Memory B cell (primary cell): ENCODE data around the gene SPRR1A.
"Not testable (repeated sequence)": the region's sequence is repeated elsewhere in the genome, so short reads cannot be mapped to it uniquely, and the experiment has no call there.

ENCODE experiments used
- ATAC-seq: fragments of 150-1000 bp; cut with Tn5 transposase; 2 replicates; pipeline ENCODE4 v1.10.0; 2021; ENCODE audit warnings: low read depth, mild to moderate bottlenecking, moderate library complexity
- DNase-seq, 2 donors: peaks; one replicate each; pipeline ENCODE4 v3.0.0; 2022; ENCODE audit warnings: low spot score in 2 of 2
- H3K27ac Mint-ChIP-seq: one replicate; pipeline ENCODE4 v1.8.0; 2022; ENCODE audit warnings: mild to moderate bottlenecking, moderate library complexity, mixed read lengths
- H3K27me3 Mint-ChIP-seq: one replicate; pipeline ENCODE4 v1.8.0; 2022; ENCODE audit warnings: mixed read lengths
- H3K36me3 Mint-ChIP-seq: one replicate; pipeline ENCODE4 v1.8.0; 2022; ENCODE audit warnings: mild to moderate bottlenecking, mixed read lengths
- H3K4me1 Mint-ChIP-seq: one replicate; pipeline ENCODE4 v1.8.0; 2022; ENCODE audit warnings: mixed read lengths
- H3K4me3 Mint-ChIP-seq: one replicate; pipeline ENCODE4 v1.8.0; 2022; ENCODE audit warnings: mild to moderate bottlenecking, moderate library complexity, mixed read lengths
- H3K9me3 Mint-ChIP-seq: one replicate; pipeline ENCODE4 v1.8.0; 2022; ENCODE audit warnings: mixed read lengths

SPRR1A gene

GRCh38 chr1:152993186-152993585 is 9.3 kb downstream of the SPRR1A start:
- Mint-ChIP-seq H3K36me3 (no peaks in the 10 kb centered on the region), H3K27me3 (peaks cover 1% of the 10 kb centered on the region), H3K27ac (no peak overlapping the region), H3K9me3 (peaks cover 3% of the 10 kb centered on the region), H3K4me3 (no peak overlapping the region), H3K4me1 (no peaks in the 10 kb centered on the region)
- no peak for DNase-seq
- no peak for ATAC-seq

GRCh38 chr1:152995842-152996241 is 12.0 kb downstream of the SPRR1A start:
- DNase-seq: no peak
- ATAC-seq: no peak
- Mint-ChIP-seq H3K27ac (no peak overlapping the region), H3K4me3 (no peak overlapping the region), H3K36me3 (no peaks in the 10 kb centered on the region), H3K27me3 (peaks cover 9% of the 10 kb centered on the region), H3K4me1 (no peaks in the 10 kb centered on the region), H3K9me3 (peaks cover 3% of the 10 kb centered on the region)

DNA sequence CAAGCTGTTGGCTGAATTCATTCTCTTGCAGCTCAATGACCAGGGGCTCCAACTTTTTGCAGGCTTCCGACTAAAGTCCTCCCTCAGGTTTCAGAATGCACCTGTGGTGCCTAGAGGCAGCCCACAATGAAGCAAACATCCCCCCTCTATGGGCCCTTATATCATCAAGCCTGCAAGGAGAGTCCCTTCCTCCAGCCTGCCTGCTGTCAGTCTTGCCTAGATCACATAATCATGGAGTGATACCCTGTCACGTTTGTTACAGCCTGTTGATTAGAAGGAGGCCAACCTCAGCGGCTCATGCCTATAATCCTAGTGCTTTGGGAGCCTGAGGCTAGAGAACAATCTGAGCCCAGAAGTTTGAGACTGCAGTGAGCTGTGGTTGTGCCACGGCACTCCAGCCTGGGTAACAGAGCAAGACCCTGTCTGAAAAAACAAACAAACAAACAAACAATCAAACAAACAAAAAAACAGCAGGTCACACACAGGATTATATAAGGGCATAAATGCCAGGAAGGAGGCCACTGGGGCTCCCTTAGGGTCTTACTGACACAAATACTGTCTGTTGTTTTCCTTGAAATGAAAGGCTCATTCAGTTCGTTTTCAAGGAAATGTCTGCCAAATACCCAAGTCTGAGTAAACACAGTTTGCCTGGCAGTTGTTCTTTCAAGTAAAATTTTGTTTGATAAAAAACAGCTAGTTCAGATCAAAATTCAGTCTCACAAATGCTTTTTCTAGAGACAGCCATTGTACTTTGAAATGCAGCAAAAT is 12.9 kb downstream of the SPRR1A start:
- peaks cover 9% of the 10 kb centered on the region for H3K27me3 Mint-ChIP-seq

GRCh38 chr1:152997901-152998300 is 14.0 kb downstream of the SPRR1A start:
- H3K9me3 Mint-ChIP-seq: peaks cover 3% of the 10 kb centered on the region
- H3K36me3 Mint-ChIP-seq: no peaks in the 10 kb centered on the region
- H3K27ac Mint-ChIP-seq: no peak overlapping the region
- H3K4me3 Mint-ChIP-seq: no peak overlapping the region
- peaks cover 11% of the 10 kb centered on the region for H3K27me3 Mint-ChIP-seq
- no peaks in the 10 kb centered on the region for H3K4me1 Mint-ChIP-seq
- ATAC-seq: no peak
- no peak for DNase-seq

More for the DNA sequence above, 12.9 kb downstream of the SPRR1A start:
- no peak overlapping the region for H3K27ac Mint-ChIP-seq
- H3K36me3 Mint-ChIP-seq: no peaks in the 10 kb centered on the region
- H3K9me3 Mint-ChIP-seq: peaks cover 3% of the 10 kb centered on the region
- no peak overlapping the region for H3K4me3 Mint-ChIP-seq
- no peaks in the 10 kb centered on the region for H3K4me1 Mint-ChIP-seq
- DNase-seq: no peak
- ATAC-seq: no peak

GRCh38 chr1:152998476-152998875 is 14.6 kb downstream of the SPRR1A start:
- Mint-ChIP-seq H3K36me3 (no peaks in the 10 kb centered on the region), H3K4me1 (no peaks in the 10 kb centered on the region), H3K9me3 (peaks cover 3% of the 10 kb centered on the region), H3K27ac (no peak overlapping the region), H3K4me3 (no peak overlapping the region), H3K27me3 (peaks cover 11% of the 10 kb centered on the region)
- DNase-seq: no peak
- ATAC-seq: no peak

- no peak overlapping the region for H3K4me3 Mint-ChIP-seq
- ATAC-seq (no peak), DNase-seq (no peak)
- H3K9me3 Mint-ChIP-seq: peaks cover 3% of the 10 kb centered on the region
- no peaks in the 10 kb centered on the region for H3K4me1 Mint-ChIP-seq
- H3K36me3 Mint-ChIP-seq: no peaks in the 10 kb centered on the region
- no peak overlapping the region for H3K27ac Mint-ChIP-seq
- peaks cover 11% of the 10 kb centered on the region for H3K27me3 Mint-ChIP-seq
Observed at GRCh38 chr1:152999818-153000217, 15.9 kb downstream of the SPRR1A start.

DNA sequence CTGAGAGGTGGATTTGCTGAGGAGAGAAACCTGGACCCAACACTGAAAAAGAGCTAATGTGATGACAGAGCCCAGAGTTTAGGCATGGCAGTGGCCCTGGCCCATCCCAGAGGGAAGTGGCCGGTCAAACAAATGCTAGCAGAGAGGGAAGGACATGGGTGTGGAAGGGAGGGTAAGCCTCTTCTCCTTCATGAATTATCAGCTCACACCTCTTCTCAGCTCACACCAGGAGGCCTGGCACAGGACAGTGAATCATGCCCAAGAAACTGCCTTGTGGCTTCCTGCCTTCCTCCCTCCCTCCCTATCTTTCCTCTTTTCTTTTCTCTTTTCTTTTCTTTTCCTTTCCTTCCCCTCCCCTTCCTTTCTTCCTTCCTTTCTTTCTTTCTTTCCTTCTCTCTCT is 16.4 kb downstream of the SPRR1A start:
- H3K36me3 Mint-ChIP-seq: no peaks in the 10 kb centered on the region
- no peak overlapping the region for H3K27ac Mint-ChIP-seq
- peaks cover 9% of the 10 kb centered on the region for H3K27me3 Mint-ChIP-seq
- peaks cover 3% of the 10 kb centered on the region for H3K9me3 Mint-ChIP-seq
- no peak overlapping the region for H3K4me3 Mint-ChIP-seq
- ATAC-seq: no peak
- DNase-seq: no peak
- H3K4me1 Mint-ChIP-seq: no peaks in the 10 kb centered on the region

- no peak within 1 kb of the TSS for H3K4me3 Mint-ChIP-seq
- ATAC-seq: no peak
- no peaks in the 10 kb centered on the region for H3K9me3 Mint-ChIP-seq
- peaks cover 9% of the 10 kb centered on the region for H3K27me3 Mint-ChIP-seq
- no peak for DNase-seq
- no peak within 1 kb of the TSS for H3K27ac Mint-ChIP-seq
- no peaks in the 10 kb centered on the region for H3K4me1 Mint-ChIP-seq
- H3K36me3 Mint-ChIP-seq: no peaks in the 10 kb centered on the region
Observed at GRCh38 chr1:153001382-153001781, 17.5 kb downstream of the SPRR1A start, which contains the start of gene SPRR3. SPRR3 (plus strand) TSS chr1:153001749; CDS start chr1:153003021, 1,272 bp downstream.

DNA sequence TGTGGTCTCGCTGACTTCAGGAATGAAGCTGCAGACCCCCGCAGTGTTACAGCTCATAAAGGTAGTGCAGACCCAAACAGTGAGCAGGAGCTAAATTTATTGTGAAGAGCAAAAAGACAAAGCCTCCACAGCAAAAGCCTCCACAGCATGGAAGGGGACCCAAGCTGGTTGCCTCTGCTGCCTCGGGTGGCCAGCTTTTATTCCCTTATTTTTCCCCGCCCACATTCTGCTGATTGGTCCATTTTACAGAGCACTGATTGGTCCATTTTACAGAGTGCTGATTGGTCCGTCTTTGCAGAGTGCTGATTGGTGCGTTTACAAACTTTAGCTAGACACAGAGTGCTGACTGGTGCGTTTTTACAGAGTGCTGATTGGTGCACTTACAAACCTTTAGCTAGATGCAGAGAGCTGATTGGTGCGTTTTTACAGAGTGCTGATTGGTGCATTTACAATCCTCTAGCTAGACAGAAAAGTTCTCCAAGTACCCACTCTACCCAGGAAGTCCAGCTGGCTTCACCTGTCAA is 27.4 kb downstream of the SPRR1A start:
- not testable (repeated sequence) for H3K4me3 Mint-ChIP-seq, H3K4me1 Mint-ChIP-seq, ATAC-seq, H3K9me3 Mint-ChIP-seq, H3K36me3 Mint-ChIP-seq, H3K27ac Mint-ChIP-seq, DNase-seq, H3K27me3 Mint-ChIP-seq

GRCh38 chr1:153021829-153022228 is 37.9 kb downstream of the SPRR1A start:
- H3K27me3 Mint-ChIP-seq: peaks cover 20% of the 10 kb centered on the region
- ATAC-seq, H3K9me3 Mint-ChIP-seq, H3K4me1 Mint-ChIP-seq, H3K27ac Mint-ChIP-seq, H3K36me3 Mint-ChIP-seq, H3K4me3 Mint-ChIP-seq, DNase-seq: not testable (repeated sequence)

GRCh38 chr1:153022340-153022739 is 38.5 kb downstream of the SPRR1A start:
- H3K4me1 Mint-ChIP-seq, H3K36me3 Mint-ChIP-seq, H3K9me3 Mint-ChIP-seq, DNase-seq, H3K4me3 Mint-ChIP-seq, H3K27ac Mint-ChIP-seq: not testable (repeated sequence)
- H3K27me3 Mint-ChIP-seq: peaks cover 20% of the 10 kb centered on the region
- ATAC-seq: peak; percentile 45

DNA sequence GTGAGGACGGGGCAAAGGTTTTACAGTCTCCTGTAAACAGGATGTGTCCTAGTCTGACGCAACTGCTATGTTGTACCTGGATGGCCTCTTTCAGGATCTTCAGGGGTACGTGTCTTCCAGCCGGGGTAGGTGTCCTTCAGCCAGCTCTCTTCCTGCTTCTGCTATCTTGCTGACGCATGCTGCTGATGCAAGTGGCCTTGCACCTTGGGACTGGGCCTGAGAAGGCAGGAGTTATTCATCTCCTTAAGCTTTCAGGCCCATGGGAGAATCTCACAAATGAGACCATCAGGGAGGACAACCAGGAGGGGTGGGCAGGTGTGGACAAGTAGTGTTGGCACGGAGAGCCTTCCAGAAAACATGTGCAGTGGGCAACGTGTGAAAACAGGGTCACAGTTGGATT is 39.2 kb downstream of the SPRR1A start:
- ATAC-seq: no peak
- peaks cover 3% of the 10 kb centered on the region for H3K4me1 Mint-ChIP-seq

DNA sequence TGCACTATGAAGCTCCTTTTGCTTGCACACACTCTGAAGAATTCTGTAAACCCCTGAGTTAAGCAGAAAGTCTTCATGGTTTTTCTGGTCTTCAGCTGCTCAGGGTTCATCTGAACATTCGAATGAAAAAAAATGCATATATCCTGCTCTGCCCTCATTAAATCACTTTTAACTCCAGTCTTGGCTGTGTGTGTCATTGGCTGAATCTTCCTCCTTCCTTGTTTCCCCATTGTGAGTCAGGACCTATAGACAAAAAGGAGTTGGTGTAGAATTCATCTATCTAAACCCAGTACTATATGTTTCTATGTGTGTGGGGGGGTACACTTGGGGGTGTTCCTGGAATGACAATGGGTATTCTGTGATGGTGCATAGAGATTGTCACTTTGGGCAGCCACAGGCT is 40.5 kb downstream of the SPRR1A start:
- Mint-ChIP-seq H3K4me1 (peaks cover 3% of the 10 kb centered on the region), H3K4me3 (no peak overlapping the region), H3K27me3 (peaks cover 18% of the 10 kb centered on the region), H3K27ac (no peak overlapping the region), H3K9me3 (peaks cover 1% of the 10 kb centered on the region), H3K36me3 (peaks cover 1% of the 10 kb centered on the region)
- no peak for DNase-seq
- ATAC-seq: no peak

More for the DNA sequence above, 39.2 kb downstream of the SPRR1A start:
- no peak for DNase-seq
- H3K36me3 Mint-ChIP-seq: no peaks in the 10 kb centered on the region
- H3K27me3 Mint-ChIP-seq: peaks cover 20% of the 10 kb centered on the region
- H3K27ac Mint-ChIP-seq: no peak overlapping the region
- H3K9me3 Mint-ChIP-seq: peaks cover 1% of the 10 kb centered on the region
- H3K4me3 Mint-ChIP-seq: no peak overlapping the region

DNA sequence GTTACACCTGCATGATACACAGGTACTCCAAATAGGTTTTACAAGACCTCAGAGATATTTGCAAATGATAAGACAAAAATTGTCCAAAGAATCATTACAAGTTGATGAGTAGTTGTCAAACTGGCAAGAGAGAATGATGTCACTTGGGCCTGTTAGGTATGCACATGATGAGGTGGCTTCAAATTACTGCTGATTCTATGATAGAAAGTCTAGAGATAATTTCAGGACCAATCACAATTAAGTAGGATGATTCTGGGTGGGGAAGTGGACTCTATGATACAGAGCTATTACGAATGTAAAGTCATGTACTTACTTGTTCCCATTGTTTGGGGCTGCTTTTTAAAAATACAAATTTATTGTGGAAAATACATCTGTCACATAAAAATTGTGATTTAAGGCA is 41.9 kb downstream of the SPRR1A start:
- Mint-ChIP-seq H3K4me1 (peaks cover 3% of the 10 kb centered on the region), H3K9me3 (peaks cover 1% of the 10 kb centered on the region), H3K36me3 (peaks cover 1% of the 10 kb centered on the region), H3K27ac (no peak overlapping the region), H3K27me3 (peaks cover 13% of the 10 kb centered on the region), H3K4me3 (no peak overlapping the region)
- ATAC-seq (no peak), DNase-seq (no peak)

GRCh38 chr1:153028766-153029165 is 44.9 kb downstream of the SPRR1A start:
- H3K36me3 Mint-ChIP-seq: peaks cover 1% of the 10 kb centered on the region
- H3K4me1 Mint-ChIP-seq: no peaks in the 10 kb centered on the region
- DNase-seq (no peak), ATAC-seq (no peak)
- H3K4me3 Mint-ChIP-seq: no peak overlapping the region
- H3K27ac Mint-ChIP-seq: no peak overlapping the region
- H3K27me3 Mint-ChIP-seq: peaks cover 8% of the 10 kb centered on the region
- H3K9me3 Mint-ChIP-seq: no peaks in the 10 kb centered on the region
